ENCODE measurements around the gene QKI. TPM values are rescaled to one million over a fixed set of nuclear protein-coding genes. Genes with fewer than 3 reads are reported as not detected.
A peak's percentile ranks its signal among the peaks of the same experiment; 100 is the strongest.
"Not testable (repeated sequence)": the region's sequence is repeated elsewhere in the genome, so short reads cannot be mapped to it uniquely, and the experiment has no call there.

The QKI gene
- total RNA-seq, 1 experiment from 2014 or later, result 125 TPM

DNA sequence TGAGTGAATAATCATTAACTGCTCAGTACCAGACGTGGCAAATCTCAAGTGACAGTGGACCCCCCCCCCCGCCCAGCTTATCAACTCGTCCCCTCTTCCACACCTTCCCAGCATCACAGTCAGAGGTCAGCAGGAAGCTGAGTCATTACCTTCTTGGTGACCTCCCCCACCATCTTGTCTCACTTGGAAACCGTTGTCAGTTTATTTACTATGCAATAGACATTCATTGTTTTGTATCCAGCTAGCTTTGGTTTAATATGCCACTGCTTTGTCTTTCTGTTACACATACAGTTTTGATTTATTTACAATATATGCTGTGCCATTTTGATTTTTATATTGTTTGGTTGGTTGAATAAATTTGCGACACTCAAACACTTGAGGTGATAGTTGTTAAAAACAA, 158.1 kb downstream of the QKI start:
- DNase-seq (ENCODE audit: low read depth), result peak; percentile 65

DNA sequence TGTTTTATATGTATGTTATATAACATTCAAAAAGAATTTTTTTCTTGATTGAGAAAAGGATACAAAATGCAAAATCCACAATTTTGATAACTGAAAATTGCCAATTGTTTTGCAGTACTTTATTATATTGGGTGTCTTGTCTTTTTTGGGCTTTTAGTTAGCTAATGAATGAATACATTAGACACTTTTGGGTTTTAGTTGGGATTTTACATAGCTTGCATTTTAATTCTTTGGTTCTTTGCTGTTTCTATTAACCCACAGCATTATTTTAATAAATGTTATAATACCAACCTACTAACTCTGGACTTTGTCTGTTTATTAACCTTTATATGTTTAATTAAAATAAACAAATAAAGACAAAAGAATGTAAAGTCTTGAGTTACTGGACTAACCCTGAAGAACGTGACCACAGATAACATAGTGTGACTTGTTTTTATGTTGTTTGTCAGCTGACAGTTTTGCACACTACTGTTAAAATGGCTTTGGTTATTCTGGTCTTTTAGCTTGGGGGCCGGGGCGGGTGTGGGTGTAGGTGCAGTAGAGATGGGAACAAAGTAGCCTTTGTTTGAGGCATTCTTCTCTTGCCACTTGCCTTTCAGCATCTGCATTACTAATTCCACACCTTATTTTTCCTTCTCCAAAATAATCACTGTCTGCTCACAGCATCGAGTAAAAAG, 159.1 kb downstream of the QKI start:
- no peak for DNase-seq (ENCODE audit: low read depth)

DNA sequence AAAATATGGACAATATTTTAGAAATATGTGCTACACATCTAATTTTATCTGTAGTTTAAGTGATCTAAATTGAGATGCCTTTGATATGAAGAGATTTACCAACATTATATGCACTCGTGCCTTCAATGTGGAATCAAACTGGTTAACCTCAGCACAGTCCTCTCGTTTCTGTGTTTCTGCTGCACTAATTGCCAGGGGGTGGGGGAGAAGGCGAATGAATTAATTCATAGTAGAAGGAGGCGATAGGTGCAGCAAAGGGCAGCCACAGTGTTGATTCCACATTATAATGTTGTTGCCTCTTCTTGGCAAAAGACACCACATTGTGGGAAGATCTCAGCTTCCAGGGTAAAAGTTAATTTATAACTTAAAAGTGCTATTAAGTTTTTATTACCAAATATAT, 161.6 kb downstream of the QKI start:
- DNase-seq (ENCODE audit: low read depth), result no peak

DNA sequence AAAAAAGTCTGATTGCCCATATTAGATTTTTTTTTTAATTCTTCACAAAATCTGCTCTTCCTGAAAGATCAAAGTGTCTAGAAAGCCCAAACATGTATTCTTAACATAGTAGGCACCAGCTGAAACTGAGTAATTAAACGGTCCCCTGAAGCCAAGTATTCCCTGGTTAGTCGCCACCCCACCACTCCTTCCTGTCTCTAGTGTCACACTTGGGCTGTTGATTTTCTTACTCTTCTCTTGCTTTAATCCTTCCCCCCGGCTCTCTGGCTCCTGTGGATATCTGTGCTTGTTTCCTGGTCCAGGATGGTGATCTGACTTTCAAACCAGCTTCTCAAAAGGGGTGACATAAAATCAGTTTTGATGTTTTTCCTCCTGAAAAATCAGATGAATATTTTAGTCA, 162.9 kb downstream of the QKI start:
- no peak for DNase-seq (ENCODE audit: low read depth)

DNA sequence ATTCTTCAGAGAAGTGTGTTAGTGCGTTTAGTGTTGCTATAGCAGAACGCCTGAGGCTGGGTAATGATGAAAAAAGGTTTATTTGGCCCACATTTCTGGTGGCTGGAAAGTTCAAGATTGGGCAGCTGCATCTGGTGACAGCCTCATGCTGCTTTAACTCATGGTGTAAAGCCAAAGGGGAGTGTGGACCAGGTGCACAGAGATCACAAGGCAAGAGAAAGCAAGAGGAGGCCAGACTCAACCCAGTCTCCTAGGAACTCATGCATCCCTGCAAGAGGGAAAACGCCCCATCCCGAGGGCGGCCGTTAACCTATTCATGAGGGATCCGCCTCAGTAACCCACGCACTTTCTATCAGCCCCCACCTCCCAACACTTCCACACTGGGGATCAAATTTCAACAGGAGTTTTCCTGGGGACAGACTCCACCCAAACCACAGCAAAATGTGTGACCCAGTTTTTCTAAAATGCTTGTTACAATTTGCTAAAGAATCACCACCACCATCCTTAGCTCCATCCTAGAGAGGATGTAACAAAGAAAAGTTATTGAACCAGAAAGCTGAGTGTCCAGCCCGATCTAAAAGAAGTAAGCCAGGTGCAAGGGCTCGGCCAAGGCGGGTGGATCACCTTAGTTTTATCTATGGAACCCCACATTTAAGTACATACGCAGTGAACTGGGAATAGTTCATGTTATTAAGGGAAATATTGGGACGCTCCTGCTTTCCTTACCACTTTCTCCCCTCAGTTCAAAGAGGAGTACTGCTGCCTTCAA, 164.8 kb downstream of the QKI start:
- no peak for DNase-seq (ENCODE audit: low read depth)

DNA sequence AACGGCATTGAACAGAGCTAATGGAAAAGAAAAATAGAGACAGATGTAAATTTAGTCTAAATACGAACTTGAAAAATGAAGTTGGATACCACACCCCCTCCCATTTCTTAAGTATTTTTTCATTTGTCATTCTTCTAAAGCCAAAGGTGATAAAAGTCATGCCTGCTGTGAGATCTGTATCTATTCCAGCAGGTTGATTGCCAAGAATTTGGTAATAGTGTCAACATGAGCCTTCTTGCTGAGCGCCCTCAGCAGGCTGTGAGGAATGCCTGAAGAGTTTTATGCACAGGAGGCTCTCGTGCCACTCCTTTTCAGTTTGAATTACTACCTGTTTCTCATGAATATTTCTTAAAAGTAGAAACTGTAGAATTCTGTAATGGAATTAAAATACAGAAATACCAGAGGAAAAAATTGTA, 165.4 kb downstream of the QKI start:
- DNase-seq (ENCODE audit: low read depth), result no peak

DNA sequence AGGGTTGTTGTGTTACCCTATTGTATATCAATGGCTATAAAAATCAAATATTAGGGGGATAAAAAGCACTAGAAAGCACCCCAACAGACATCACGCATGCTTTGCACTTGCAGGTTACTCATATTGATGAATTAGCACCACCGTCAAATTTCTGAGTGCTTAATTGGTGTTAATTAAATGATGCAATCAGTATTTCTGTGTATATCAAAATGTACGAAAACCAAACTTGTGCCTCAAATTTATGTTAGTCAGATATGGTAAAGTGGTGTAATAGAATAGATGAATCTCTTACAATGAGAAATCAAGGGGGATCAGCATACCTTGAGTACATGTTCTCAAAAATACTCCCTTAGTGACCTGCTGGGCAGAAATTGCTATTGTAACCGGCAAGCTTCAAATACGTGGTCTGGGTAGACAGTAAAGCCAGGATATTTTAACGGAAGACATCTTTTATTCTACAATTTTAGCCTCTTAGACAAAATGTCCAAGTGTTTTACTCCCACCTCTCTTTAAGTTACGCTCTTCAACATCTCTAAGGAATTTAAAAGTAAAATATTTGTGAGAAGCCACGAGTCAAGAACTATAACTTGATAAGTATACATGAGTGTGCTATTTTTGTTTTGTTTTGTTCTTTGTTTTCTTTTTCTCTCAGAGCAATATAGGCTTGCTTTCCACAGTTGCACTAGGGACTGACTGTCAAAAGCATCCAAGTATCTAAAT, 166.0 kb downstream of the QKI start:
- DNase-seq (ENCODE audit: low read depth), result no peak

DNA sequence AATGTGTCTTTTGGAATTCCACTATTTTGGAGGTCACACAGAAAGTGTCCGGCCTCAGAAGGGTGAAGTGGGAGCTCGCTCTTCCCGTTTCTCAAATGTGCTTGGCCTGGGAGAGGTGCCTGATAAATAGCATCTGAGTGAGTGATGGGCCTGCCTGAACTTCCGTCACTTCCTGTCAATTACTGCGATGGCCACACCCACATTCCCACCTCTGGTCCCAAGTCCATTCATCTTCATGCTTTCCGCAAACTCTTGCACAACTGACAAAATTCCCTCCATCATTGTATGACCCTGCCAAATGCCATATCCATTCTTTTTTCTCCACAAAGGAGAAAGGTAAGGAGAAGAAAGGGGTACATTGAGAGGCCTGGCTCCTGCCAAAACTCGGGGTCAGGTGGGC, 169.0 kb downstream of the QKI start:
- no peak for DNase-seq (ENCODE audit: low read depth)

DNA sequence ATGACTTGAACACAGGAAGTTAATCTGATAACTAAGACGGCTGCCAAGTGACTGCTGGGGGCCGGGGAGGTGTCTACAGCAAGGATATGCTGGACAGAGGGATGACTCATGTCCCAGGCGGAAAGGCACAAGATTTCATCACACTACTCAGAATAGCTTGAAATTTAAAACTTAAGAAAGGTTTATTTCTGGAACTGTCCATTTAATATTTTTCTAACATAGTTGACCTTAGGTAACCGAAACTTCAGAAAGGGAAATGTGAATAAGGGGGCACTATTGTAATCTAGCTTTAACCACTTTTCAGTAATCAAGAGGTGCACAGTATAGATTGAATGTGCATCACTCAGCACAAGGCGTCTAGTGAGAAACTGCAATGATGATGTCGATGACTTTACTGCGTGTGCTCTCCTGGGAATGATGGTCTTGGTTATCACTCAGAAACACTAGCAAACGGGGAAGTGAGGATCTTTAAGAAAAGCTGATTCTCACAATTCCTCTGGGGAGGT, 171.5 kb downstream of the QKI start:
- DNase-seq (ENCODE audit: low read depth), result peak; percentile 87

DNA sequence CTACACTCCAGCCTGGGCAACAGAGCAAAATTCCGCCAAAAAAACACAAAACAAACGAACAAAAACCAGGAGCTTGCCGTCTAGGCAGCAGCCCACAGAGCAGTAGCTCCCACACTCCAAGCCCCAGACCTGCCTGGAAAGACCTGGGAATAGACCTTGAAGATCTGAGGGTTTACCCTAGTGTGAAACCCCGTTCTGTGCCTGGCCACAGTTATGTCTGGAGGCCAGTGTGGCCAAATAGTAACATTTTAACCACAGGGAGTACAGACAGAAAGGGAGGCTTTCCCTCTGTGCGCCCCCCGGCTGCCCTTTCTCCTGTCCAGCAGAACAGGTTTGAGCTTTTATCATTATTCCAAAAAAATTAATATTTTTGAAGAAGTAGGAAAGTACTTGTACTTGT, 172.4 kb downstream of the QKI start:
- DNase-seq (ENCODE audit: low read depth), result no peak

DNA sequence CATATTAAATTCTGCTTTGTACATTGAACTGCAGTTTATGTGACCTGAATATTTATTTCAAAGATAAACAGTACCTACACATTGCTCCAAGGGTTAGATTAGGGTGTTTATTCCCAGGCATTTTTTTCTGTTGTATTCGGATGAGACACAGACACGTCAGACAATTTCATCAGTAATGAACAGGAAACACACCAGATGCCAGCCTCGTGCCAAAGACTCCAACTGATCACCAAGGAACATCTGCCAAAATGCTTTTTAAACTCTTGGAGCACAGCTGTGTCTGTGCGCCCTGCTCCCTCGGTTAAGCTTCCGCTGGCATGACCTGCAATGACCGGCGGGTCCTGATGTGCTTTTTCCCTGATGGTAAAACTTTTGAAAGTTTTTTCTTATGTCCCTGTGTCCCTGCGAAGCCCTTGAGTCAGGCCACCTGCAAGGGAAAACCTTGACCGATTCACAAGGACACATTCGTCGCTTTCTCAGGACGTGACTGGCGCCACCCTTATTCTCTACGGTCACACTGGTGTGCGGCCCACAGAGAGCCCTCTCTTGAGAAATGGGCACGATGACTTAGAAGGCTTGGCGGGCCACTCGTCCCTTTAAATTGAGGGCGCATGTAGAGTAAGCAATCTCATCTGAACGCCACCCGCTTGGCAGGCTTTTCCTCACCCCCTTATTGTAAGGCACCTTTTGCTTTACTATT, 173.9 kb downstream of the QKI start:
- DNase-seq (ENCODE audit: low read depth), result no peak

DNA sequence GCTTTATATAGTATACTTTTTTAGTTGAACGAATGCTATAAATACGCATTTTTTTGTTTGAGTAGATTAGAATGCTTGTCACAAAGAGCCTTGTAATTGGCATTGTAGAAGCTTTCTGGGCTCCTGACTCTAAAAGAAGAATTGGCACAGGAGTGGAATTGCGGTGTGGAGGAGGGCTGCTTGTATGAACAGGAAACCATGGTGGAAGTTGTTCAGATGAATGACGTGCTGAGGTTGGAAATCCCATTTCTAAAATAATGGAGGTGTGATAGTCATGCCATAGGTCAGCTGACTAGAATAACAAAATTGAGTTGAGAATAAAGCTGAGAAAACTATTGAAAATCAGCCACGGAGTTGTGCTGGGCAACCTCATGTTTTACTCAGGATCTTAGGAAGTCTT, 174.9 kb downstream of the QKI start:
- no peak for DNase-seq (ENCODE audit: low read depth)

DNA sequence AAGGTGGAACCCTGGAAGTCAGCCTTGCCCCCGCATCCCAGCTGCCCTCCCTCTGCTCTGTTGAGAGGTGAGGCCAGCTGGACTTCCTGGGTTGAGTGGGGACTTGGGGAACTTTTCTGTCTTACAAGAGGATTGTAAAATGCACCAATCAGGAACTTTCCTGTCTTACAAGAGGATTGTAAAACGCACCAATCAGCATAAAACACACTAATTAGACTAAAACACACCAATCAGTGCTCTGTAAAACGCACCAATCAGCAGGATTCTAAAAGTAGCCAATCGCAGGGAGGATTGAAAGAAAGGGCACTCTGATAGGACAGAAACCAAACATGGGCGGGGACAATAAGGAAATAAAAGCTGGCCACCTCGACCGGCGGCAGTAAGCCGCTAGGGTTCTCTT, 175.6 kb downstream of the QKI start:
- DNase-seq (ENCODE audit: low read depth), result not testable (repeated sequence)

DNA sequence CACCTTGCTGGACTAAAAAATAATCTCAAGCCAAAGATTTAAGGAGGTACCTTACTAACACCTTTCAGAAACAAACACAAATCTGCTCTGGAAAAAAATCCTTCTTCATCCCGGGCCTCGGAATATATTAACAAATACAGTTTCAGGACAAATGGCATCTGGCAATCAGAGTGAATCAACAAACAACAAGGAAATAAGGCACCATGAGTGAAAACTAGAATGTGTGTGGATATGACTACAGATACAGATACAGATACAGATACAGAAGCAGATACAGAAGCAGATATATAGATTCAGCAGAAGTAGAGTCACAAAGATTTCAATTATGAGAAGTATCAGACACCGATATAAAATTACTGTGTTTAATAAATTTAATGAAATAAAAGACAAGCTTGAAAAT, 178.4 kb downstream of the QKI start:
- no peak for DNase-seq (ENCODE audit: low read depth)

DNA sequence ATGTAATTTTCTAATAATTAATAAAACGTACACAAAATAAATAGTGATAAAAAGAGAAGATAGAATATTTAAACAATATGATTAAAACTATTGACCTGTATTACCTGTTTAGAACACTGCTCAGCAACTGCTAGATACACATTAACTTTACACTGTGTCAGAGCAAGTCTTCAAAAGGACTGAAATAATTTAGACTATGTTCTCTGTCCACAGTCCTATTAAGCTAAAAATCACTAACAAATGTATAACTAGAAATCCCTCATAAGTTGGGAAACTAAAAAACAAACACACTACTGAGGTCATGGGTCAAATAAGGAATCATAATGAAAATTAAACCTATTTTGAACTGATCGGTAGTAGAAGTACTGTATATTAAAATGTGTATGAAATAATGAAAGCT, 181.7 kb downstream of the QKI start:
- DNase-seq (ENCODE audit: low read depth), result no peak

DNA sequence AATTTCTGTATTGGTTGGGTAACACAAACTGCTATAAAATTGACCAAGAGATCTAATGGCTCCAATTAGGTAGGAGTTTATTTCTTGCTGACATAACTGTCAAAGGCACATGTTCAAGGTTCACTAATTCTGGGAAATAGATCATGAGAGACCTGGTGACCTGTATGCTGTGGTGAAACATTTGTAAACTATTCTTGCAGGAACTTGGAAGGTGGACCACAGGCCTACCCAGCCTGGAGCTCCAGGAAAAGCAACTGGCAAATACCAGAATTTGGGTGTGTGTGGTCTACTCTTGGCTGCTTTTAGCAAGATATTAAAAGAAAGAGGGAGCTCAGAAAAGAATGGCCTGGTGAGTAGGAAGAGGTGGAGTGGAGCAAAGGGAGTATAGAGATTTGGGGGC, 184.6 kb downstream of the QKI start:
- DNase-seq (ENCODE audit: low read depth), result no peak

DNA sequence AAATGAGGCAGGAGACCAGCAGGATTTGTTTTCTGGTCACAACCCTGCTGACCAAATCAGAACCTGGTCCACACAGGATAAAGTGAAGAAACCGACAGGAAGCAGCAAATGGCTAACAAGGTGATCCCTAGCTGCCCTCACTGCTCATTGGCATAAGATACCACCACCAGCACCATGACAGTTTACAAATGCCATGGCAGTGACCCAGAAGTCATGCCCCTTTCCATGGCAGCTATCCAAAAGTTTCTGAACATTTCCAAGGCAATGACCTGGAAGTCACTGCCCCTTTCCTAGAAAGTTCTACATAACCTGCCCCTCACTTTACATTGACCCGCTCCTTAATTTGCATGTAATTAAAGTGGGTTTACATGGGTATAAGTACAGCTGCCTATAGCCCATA, 185.2 kb downstream of the QKI start:
- DNase-seq (ENCODE audit: low read depth), result no peak

DNA sequence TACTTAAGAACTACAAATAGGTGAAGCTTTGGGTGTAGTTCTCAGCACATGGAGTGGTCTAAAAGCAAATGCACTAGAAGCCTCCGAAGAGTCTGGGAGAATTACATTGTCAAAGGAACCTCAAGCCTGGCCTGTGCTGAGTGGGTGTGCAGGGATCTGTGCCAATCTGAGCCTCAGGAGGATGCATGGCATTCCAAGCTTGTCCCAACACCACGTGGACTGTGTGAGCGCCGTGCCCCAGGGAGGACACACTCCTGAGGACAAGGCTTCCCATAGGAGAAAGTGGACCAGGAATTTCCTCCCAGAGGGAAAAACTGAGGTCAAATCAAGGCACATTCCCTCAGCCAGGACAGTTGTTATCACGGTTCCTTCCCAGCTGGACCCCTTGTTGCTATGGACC, 185.8 kb downstream of the QKI start:
- DNase-seq (ENCODE audit: low read depth), result no peak

DNA sequence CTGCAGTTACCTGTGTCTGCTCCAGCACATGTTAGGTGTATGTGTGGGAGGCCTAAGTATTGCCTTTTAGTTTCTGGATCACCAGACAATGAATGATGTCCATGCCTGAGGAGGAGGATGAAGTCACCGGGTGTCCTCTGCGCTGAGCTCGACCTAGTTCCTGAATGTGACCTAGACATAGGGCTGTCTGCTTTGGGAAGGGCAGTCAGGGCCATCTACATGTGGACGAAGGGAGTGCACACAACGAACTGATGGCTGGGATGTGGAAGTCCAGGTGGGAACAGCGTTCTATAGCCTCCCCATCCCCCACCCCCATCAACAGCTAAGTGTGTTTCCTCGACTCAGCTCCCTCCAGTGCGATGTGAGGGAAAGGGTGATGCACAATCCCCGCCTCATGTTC, 186.3 kb downstream of the QKI start:
- DNase-seq (ENCODE audit: low read depth), result no peak

DNA sequence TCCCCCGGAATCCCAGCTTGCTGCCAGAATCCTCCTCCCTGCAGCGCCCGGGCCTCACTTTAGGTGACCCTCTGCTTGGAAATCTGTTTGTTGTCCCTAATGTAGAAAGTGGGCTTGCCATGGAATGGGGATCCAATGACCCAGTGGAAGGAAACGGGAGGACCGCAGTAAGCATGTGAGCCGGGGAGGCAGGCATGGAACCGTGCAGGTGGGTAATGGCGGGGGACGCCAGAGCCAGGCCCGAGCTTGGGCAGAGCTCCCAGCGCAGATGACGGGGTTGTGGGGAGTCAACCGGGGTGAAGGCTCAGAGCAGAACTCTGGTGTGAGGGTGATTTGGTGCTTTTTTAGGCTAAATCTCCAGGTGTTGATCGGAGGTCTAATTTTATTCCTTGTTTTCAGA, 188.3 kb downstream of the QKI start:
- DNase-seq (ENCODE audit: low read depth), result no peak

DNA sequence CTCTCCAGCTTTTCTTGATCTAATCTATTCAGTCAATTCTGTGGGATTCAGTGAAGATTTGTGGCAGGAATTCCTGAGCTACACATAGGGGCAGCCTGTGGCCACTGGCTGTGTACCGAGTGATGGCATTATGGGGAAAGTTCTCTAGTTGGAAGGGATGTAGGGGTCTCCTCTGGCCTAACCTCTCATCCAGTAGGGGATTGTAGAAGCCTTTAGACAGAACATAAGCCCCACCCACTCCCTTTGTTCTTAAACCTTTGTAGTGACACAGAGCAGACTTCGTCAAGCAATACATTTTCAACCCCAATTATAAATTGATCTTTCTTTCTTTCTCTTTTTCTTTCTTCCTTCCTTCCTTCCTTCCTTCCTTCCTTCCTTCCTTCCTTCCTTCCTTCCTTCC, 188.9 kb downstream of the QKI start:
- no peak for DNase-seq (ENCODE audit: low read depth)

All from HT1080 (cell line).